WTC11 (cell line): ENCODE measurements around the gene TRMT10C. TPM values are rescaled to one million over a fixed set of nuclear protein-coding genes. Genes with fewer than 3 reads are reported as not detected.

Experiments
- ATAC-seq: fragments of 200-7000 bp; cut with Tn5 transposase; 2 replicates; pipeline ENCODE4 v1.10.0; 2021; ENCODE audit warnings: mild to moderate bottlenecking, moderate library complexity
- CTCF ChIA-PET: fragments of 300-600 bp; sonication (Branson Sonifier 250); formaldehyde crosslinking; loops from one replicate; lab custom pipeline; 2021; ENCODE audit warnings: antibody characterized with exemption; lab: Charles Lee
- POLR2A ChIA-PET: fragments of 350-600 bp; sonication (Branson Sonifier 250); formaldehyde crosslinking; loops from one replicate; lab custom pipeline; 2021; ENCODE audit warnings: antibody characterized with exemption; lab: Charles Lee
- DNase-seq: peaks from one replicate; pipeline ENCODE4 v3.0.0; 2021; ENCODE audit warnings: low spot score
- H3K27ac Mint-ChIP-seq: 2 replicates; pipeline ENCODE4 v1.8.0; 2021; ENCODE audit warnings: mixed read lengths
- H3K27me3 Mint-ChIP-seq: 2 replicates; pipeline ENCODE4 v1.8.0; 2021; ENCODE audit warnings: low read depth, mild to moderate bottlenecking, moderate library complexity, mixed read lengths
- H3K36me3 Mint-ChIP-seq: 2 replicates; pipeline ENCODE4 v1.8.0; 2021; ENCODE audit warnings: mixed read lengths
- H3K4me1 Mint-ChIP-seq: 2 replicates; pipeline ENCODE4 v1.8.0; 2022; ENCODE audit warnings: mixed read lengths
- H3K4me3 Mint-ChIP-seq: 2 replicates; pipeline ENCODE4 v1.8.0; 2021; ENCODE audit warnings: mild to moderate bottlenecking, moderate library complexity, mixed read lengths
- H3K9me3 Mint-ChIP-seq: 2 replicates; pipeline ENCODE4 v1.8.0; 2021; ENCODE audit warnings: mixed read lengths
- ATF1 ChIP-seq: sonication (generic); formaldehyde crosslinking; IDR thresholded peaks from 2 replicates; pipeline ENCODE4 v1.8.1; 2023; ENCODE audit warnings: mild to moderate bottlenecking, moderate library complexity, missing genetic modification reagents
- ATF3 ChIP-seq: sonication (generic); formaldehyde crosslinking; conservative IDR thresholded peaks from 2 replicates; pipeline ENCODE4 v1.8.1; 2022; ENCODE audit warnings: mild to moderate bottlenecking, missing genetic modification reagents
- ATF6 ChIP-seq: sonication (generic); formaldehyde crosslinking; IDR thresholded peaks from 2 replicates; pipeline ENCODE4 v1.8.1; 2023; ENCODE audit warnings: mild to moderate bottlenecking, missing genetic modification reagents
- CTCF ChIP-seq: fragments of 200-600 bp; IDR thresholded peaks from 2 replicates; pipeline ENCODE4 v1.8.0; 2022; ENCODE audit warnings: antibody characterized with exemption
- E2F1 ChIP-seq: sonication (generic); formaldehyde crosslinking; IDR thresholded peaks from 2 replicates; pipeline ENCODE4 v1.8.0; 2022; ENCODE audit warnings: mild to moderate bottlenecking, missing genetic modification reagents
- GABPB1 ChIP-seq: sonication (generic); formaldehyde crosslinking; IDR thresholded peaks from 2 replicates; pipeline ENCODE4 v1.8.1; 2023; ENCODE audit warnings: mild to moderate bottlenecking, missing genetic modification reagents
- IRF2 ChIP-seq: sonication (generic); formaldehyde crosslinking; IDR thresholded peaks from 2 replicates; pipeline ENCODE4 v1.8.0; 2022; ENCODE audit warnings: low read depth, missing genetic modification reagents, borderline replicate concordance
- MAX ChIP-seq: sonication (generic); formaldehyde crosslinking; IDR thresholded peaks from 2 replicates; pipeline ENCODE4 v1.8.0; 2022; ENCODE audit warnings: mild to moderate bottlenecking, missing genetic modification reagents
- MXD4 ChIP-seq: fragments of 250-450 bp; sonication (Bioruptor Pico); IDR thresholded peaks from 2 replicates; pipeline ENCODE4 v1.8.0; 2021; ENCODE audit warnings: mild to moderate bottlenecking, moderate library complexity, borderline replicate concordance
- NFYB ChIP-seq: sonication (generic); formaldehyde crosslinking; conservative IDR thresholded peaks from 2 replicates; pipeline ENCODE4 v1.8.0; 2022; ENCODE audit warnings: low read depth, missing genetic modification reagents
- NR1H2 ChIP-seq: sonication (generic); formaldehyde crosslinking; IDR thresholded peaks from 2 replicates; pipeline ENCODE4 v1.9.0; 2021; ENCODE audit warnings: mild to moderate bottlenecking, moderate library complexity, missing genetic modification reagents
- PRRX2 ChIP-seq: fragments of 250-450 bp; sonication (Bioruptor Pico); IDR thresholded peaks from 2 replicates; pipeline ENCODE4 v1.8.0; 2021; ENCODE audit warnings: mild to moderate bottlenecking
- RORB ChIP-seq: fragments of 250-450 bp; sonication (Bioruptor Pico); IDR thresholded peaks from 2 replicates; pipeline ENCODE4 v1.9.0; 2021; ENCODE audit warnings: mild to moderate bottlenecking
- SMAD3 ChIP-seq: sonication (generic); formaldehyde crosslinking; IDR thresholded peaks from 2 replicates; pipeline ENCODE4 v1.8.0; 2022; ENCODE audit warnings: missing genetic modification reagents, mild to moderate bottlenecking, borderline replicate concordance
- SOX15 ChIP-seq: fragments of 250-450 bp; sonication (Bioruptor Pico); IDR thresholded peaks from 2 replicates; pipeline ENCODE4 v1.9.0; 2021; ENCODE audit warnings: mild to moderate bottlenecking
- TP53 ChIP-seq: sonication (generic); formaldehyde crosslinking; IDR thresholded peaks from 2 replicates; pipeline ENCODE4 v1.8.1; 2023; ENCODE audit warnings: mild to moderate bottlenecking, missing genetic modification reagents
- ZNF281 ChIP-seq: sonication (generic); formaldehyde crosslinking; IDR thresholded peaks from 2 replicates; pipeline ENCODE4 v1.8.0; 2023; ENCODE audit warnings: mild to moderate bottlenecking, missing genetic modification reagents
- ZNF396 ChIP-seq: fragments of 250-450 bp; sonication (Bioruptor Pico); IDR thresholded peaks from 2 replicates; pipeline ENCODE4 v1.8.0; 2021; ENCODE audit warnings: mild to moderate bottlenecking, moderate library complexity, borderline replicate concordance
- ZNF425 ChIP-seq: fragments of 250-450 bp; sonication (Bioruptor Pico); conservative IDR thresholded peaks from 2 replicates; pipeline ENCODE4 v1.9.0; 2021; ENCODE audit warnings: mild to moderate bottlenecking
- ZSCAN18 ChIP-seq: fragments of 250-450 bp; sonication (Bioruptor Pico); IDR thresholded peaks from 2 replicates; pipeline ENCODE4 v2.1.2; 2022; ENCODE audit warnings: mild to moderate bottlenecking, moderate library complexity
- total RNA-seq: library from RNA; stranded (reverse); gene quantifications from 3 replicates; pipeline ENCODE4 v1.2.3, GENCODE V29; 2021

The TRMT10C gene
- total RNA-seq, 1 experiment from 2014 or later, result 41.7 TPM

- H3K9me3 Mint-ChIP-seq, result peaks cover 24% of the 10 kb centered on the region
- ChIA-PET CTCF (no interaction called here), POLR2A (no interaction called here)
- TF ChIP-seq MXD4 (CRISPR knock-in tag) (no peak), SMAD3 (no peak), CTCF (no peak), ZNF396 (CRISPR knock-in tag) (no peak), ATF1 (CRISPR knock-in tag) (no peak), RORB (CRISPR knock-in tag) (no peak), NR1H2 (CRISPR knock-in tag) (no peak), PRRX2 (CRISPR knock-in tag) (no peak)
- ATAC-seq, result no peak
- H3K4me3 Mint-ChIP-seq, result no peak overlapping the region
- H3K4me1 Mint-ChIP-seq, result peaks cover 38% of the 10 kb centered on the region
- H3K36me3 Mint-ChIP-seq, result peaks cover 20% of the 10 kb centered on the region
- H3K27me3 Mint-ChIP-seq, result peaks cover 22% of the 10 kb centered on the region
- H3K27ac Mint-ChIP-seq, result no peak overlapping the region
- DNase-seq, result no peak
These were observed 28.1 kb upstream of the TRMT10C start for GRCh38 chr3:101533603-101533968.

GRCh38 chr3:101535221-101535620 is 26.4 kb upstream of the TRMT10C start:
- POLR2A ChIA-PET, result no interaction called here
- peaks cover 24% of the 10 kb centered on the region for H3K9me3 Mint-ChIP-seq
- TF ChIP-seq NFYB (CRISPR knock-in tag), result no peak
- TF ChIP-seq E2F1 (CRISPR knock-in tag), result no peak
- TF ChIP-seq ZNF425 (CRISPR knock-in tag), result no peak
- TF ChIP-seq SOX15, result no peak
- TF ChIP-seq IRF2 (CRISPR knock-in tag), result no peak
- TF ChIP-seq RORB (CRISPR knock-in tag), result no peak
- TF ChIP-seq TP53 (CRISPR knock-in tag), result no peak
- TF ChIP-seq MAX (CRISPR knock-in tag), result no peak
- TF ChIP-seq GABPB1 (CRISPR knock-in tag), result no peak
- TF ChIP-seq, all 79 proteins: peak for 0
- ATAC-seq (no peak), DNase-seq (no peak)
- Mint-ChIP-seq H3K36me3 (peaks cover 19% of the 10 kb centered on the region), H3K27ac (no peak overlapping the region), H3K4me3 (no peak overlapping the region), H3K27me3 (peaks cover 35% of the 10 kb centered on the region), H3K4me1 (peaks cover 27% of the 10 kb centered on the region)
- CTCF ChIA-PET, result no interaction called here

- Mint-ChIP-seq H3K27me3 (peaks cover 45% of the 10 kb centered on the region), H3K9me3 (peaks cover 21% of the 10 kb centered on the region), H3K4me3 (no peak overlapping the region), H3K36me3 (peaks cover 23% of the 10 kb centered on the region), H3K4me1 (peaks cover 18% of the 10 kb centered on the region), H3K27ac (no peak overlapping the region)
- no peak for ATAC-seq
- CTCF ChIA-PET, result no interaction called here
- no peak for DNase-seq
- POLR2A ChIA-PET, result interaction anchor here (0.8 kb wide), 1 partner anchor 39 kb away, joined by 3 read pairs; no protein-coding TSS in a partner anchor
- TF ChIP-seq ATF3 (CRISPR knock-in tag) (no peak), ZNF281 (CRISPR knock-in tag) (no peak), ZSCAN18 (CRISPR knock-in tag) (no peak), ATF6 (no peak), TP53 (CRISPR knock-in tag) (no peak), GABPB1 (CRISPR knock-in tag) (no peak)
These were observed 25.4 kb upstream of the TRMT10C start for GRCh38 chr3:101536266-101536665.
